HG03378 (cell line): ENCODE results near the gene SCAMP2.

ENCODE experiments used
- ATAC-seq: cut with Tn5 transposase; IDR thresholded peaks from one replicate; pipeline ENCODE4 v1.9.1; 2021; ENCODE audit warnings: mild to moderate bottlenecking, moderate library complexity; ENCODE audit not compliant: unreplicated experiment

Gene SCAMP2

DNA sequence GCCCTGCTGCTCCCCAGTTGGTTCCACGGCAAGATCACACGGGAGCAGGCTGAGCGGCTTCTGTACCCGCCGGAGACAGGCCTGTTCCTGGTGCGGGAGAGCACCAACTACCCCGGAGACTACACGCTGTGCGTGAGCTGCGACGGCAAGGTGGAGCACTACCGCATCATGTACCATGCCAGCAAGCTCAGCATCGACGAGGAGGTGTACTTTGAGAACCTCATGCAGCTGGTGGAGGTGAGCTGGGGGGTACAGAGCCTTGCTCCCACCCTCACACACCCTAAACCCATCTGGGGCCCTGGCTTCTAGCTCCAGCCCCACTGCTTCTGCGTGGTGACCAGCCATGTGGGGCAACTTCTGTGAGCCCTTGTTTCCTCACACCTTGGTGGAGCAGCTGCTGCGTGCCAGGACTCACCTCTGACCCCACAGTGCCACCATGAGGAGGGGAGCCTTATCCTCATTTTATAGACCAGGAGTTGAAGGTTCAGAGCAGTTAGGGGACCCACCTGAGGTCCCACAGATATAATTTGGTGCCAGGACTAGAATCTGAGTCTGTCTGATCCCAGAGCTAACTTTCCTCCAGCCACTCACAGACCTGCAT lies 73.8 kb downstream of the SCAMP2 start:
- no peak for ATAC-seq

DNA sequence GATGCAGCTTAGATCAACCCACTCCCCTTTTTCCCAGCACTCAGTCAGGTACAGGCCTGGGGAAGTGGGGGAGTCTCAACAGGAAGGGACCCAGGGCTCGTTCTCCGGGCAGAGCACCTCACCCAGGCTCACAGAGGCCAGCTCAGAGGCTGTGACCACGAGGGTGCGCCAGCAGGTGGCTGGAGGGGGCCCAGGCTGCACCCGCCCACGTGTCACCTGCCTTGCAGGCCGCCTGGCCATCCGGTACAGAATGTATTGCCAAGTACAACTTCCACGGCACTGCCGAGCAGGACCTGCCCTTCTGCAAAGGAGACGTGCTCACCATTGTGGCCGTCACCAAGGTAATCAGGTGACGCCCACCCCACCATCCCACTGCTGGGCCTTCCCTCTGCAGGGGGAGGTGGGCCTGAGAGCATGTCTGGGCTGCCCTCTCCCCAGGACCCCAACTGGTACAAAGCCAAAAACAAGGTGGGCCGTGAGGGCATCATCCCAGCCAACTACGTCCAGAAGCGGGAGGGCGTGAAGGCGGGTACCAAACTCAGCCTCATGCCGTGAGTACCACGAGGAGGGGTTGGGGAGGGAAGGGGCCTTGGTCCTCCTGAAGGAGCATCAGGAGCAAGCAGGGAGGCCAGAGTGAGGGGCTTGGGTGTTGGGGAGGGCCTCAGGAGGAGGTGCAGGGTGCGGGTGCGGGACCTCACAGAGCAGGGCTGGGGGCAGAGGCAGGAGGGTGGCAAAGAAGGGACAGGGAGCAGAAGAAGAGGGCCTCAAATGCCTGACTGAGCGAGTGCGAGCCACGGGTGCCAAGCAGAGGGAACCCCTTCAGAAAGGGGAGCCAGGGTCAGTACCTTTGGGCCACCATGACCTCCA lies 74.5 kb downstream of the SCAMP2 start:
- ATAC-seq: no peak

DNA sequence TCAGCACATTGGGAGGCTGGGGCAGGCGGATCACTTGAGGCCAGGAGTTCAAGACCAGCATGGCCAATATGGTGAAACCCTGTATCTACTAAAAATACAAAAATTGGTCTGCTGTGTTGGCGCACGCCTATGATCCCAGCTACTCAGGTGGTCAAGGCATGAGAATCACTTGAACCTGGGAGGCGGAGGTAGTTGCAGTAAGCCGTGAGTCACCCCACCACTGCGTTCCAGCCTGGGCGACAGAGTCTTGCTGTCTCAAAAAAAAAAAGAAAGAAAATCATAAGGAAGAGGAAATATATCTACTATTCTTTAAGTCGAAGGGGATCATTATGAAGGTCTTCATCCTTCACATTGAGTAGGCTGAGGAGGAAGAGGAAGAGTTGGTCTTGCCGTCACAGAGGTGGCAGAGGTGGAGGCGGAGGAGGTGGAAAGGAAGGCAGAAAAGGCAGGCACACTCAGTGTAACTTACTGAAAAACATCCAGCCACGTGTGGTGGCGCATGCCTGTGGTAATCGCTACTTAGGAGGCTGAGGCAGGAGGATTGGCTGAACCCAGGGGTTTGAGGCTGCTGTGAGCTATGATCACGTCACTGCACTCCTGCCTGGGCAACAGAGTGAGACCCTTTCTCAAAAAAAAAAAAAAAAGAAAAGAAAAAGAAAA lies 77.1 kb downstream of the SCAMP2 start:
- ATAC-seq: no peak

DNA sequence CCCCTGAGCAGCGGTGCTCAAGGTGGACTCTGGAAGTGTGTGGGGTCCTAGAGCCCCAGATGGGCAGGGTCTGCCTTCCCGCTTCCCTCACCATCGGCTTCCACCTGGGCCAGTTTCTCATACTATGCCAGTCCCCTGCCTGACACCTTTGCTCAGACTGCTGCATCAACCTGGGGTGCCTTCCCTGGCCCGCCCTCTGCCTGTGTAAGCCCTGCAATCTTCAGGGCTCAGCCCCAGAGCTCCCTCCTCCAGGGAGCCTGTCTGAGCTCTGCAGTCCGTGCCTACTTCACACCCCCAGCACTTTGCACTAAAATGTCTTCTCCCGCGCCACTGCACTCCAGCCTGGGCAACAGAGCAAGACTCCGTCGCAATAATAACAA lies 78.2 kb downstream of the SCAMP2 start:
- no peak for ATAC-seq

DNA sequence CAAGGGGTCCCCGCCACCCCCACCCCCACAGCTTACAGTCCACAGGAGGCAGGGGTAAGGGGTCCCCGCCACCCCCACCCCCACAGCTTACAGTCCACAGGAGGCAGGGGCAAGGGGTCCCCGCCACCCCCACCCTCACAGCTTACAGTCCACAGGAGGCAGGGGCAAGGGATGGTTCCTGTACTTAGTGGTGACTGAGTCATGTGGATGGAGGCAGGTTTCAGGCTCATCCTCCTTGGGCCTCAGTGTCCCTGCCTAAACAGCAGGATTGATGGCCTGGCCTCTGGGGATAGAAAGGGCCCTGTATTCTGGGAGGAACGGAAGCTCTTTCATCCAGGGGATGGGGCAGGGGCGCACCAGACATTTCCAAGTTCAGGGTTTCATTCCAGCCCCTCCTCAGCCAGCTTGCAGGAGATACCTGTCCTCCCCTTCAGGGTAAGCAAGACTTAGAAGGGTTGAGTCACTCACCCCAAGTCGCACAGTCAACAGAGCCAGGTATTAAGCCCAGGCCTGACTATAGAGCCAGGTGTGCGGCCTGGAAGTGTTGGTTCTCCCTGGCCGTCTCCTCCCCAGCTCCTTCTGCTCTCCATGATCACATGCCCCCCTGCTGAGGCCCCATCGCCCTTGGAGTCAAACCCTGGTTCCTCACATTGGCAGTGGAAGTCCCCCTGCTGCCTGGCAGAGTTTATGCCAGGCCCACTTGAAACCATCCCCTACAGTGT lies 78.8 kb downstream of the SCAMP2 start:
- no peak for ATAC-seq
